UCSD-AML1 (cell line): ENCODE results near the gene SLC35F1.
"Not testable (repeated sequence)": the region's sequence is repeated elsewhere in the genome, so short reads cannot be mapped to it uniquely, and the experiment has no call there.

Experiments
- DNase-seq: peaks from one replicate; lab custom pipeline; 2025; ENCODE audit not compliant: unreplicated experiment; lab: John Stamatoyannopoulos, UW

SLC35F1 gene

DNA sequence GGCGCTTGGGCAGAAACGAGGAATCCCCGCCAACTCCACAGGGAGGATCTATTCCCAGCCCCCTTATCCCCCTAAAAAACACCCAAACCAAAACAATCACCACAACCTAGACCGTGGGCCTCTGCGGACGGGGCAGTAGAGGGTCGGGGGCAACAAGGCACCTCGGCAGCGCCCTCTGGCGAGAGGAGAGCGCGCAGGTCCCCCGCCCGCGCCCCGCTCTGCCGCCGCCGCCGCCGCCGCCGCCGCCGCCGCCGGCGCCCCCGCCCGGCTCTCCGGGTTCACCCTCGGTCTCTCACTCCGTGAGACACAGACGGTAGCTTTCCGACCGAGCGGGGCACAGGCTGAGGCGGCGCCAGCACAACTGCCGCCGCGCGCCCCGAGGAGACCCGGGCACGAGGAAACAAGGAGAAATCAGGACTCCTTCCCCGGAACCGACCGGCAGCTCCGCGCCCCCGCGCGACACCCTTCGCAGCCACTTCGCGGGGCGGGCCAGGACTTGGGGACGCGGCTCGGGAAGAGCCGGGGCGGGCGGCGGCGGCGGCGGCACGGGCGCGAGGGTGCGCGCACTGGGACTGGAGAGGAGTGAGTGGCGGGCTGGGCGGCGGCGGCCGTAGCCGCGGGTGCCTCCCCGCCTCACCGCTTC, at the start of gene SLC35F1:
Gene SLC35F1 (plus strand): TSS at position 307 of the 643 bp plus-strand sequence.
- DNase-seq: peak; percentile 8

DNA sequence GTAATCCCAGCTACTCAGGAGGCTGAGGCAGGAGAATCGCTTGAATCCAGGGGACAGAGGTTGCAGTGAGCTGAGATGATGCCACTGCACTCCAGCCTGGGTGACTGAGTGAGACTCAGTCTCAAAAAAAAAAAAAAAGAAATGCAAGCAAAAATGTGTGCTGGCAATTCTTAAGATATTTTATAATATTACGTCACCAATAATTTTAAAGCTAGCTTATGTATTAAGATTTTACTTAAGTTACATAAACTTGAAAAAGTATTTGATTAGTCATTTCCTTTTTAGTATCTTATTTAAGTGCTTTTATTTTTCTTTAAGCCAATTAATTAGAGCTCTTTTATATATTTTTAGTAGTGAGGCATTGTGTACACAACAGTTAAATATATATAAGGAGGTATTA, 48.5 kb upstream of the SLC35F1 start:
- DNase-seq: not testable (repeated sequence)

DNA sequence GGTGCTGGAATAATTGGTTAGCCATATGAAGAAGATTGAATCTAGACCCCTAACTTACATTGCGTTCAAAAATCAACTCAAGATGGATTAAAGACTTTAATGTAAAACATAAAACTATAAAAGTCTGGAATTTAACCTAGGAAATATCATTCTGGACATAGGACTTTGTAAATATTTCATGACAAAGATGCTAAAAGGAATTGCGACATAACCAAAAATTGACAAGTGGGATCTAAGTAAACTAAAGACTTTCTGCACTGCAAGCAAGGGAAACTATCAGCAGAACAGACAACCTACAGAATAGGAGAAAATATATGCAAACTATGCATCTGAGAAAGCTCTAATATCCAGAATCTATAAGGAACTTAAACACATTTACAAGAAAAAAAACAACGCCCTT, 45.5 kb upstream of the SLC35F1 start:
- DNase-seq: no peak

DNA sequence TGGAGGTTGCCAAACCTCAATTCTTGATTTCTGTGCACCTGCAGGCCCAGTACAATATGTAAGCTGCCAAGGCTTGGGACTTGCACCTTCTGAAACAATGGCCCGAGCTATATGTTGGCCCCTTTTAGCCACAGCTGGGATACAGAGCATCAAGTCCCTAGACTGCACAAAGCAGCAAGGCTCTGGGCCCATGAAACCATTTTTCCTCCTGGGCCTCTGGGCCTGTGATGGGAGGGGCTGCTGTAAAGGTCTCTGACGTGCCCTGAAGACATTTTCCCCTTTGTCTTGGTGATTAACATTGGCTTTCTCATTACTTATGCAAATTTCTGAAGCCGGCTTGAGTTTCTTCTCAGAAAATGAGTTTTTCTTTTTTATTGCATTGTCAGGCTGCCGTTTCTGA, 40.5 kb upstream of the SLC35F1 start:
- DNase-seq: no peak

DNA sequence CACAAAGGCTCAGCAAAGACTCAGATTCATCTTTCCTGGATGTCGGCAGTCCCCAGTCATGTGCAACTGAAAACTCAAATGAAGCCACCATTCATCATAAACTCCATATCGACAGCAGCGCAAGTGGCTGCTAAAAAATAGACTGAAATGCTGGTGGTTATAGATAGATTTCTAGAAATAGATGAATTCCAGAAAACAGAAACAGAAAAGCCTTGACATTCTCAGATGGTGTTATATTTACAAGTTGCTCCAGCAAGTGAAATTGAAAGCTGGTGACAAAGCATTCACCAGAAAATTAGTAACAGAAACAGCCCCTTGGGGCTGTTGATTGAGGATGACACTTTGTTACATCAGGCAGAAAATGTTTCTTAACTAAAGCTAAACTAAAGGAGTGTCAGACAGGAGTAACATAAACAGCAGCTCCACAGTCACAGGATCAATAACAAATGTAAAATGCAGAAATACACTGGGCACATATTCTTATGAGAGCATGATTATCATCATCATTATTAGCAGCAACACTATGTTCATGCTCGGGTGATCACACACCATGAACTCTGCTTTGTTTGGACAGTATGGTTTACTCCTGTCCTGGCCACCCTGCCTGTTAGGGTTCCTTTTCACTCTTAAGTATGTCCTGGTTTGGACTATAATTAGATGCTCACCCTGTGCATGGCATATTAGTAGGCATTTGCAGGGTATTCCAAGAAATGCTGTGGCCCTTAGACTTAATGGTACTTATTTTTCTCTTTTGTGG, 36.4 kb upstream of the SLC35F1 start:
- no peak for DNase-seq

DNA sequence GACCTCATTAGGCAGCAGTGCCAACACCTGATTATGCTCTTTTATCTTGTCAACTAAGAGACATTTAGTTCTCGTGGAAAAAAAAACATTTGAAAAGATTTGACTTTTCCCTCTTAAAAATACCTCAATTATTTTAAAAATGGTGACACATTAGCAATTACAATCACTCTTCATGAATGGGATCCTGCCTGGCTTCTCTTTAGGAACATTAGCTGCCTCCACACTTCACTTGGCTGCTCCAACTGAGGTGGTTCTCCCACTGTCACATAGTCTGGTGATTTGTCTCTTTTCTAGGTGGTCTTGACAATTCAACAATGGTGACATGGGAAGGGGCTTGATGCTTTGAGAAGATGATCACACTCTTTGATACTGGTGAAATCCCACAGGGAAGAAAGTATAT, 26.2 kb upstream of the SLC35F1 start:
- no peak for DNase-seq

DNA sequence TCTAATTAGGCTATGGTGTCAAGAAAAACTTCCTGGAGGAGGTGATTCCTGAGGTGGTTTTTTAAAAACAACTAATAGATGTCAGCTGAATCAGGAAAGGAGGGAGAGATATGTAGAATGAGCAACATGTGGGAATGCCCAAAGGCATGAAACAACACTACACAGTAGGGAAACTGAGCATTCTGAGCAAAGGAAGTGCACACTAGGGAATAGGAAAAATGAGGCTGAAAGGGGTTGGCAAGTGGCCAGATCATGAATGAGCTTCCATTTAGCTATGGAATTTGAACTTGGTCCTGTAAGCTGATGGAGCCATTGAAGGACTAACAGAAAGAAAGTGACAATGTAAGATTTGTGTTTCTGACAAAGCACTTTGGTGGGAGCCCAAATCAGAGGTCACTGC, 16.9 kb upstream of the SLC35F1 start:
- DNase-seq: no peak

DNA sequence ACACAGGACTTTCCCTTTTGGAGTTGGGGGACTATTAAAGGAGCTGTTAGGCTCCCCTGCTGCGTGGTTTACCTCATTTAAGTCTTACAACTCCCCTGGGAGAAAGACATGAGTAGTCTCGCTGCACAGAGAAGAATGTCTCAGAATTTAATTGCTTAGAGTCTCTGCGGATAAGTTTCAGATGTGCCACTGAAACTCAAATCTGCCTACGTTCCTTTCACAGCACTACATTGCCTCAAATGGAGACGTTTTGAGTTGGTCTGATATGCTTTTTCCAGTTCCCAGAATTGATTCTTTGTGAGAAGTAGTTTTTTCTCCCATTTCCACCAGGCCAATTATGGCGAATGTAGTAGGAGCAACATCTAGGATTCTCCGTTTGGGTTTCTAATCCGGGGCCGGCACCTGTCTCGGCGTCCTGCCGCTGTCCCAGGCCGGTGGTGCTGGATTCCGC, 532 bp upstream of the SLC35F1 start:
- DNase-seq: no peak

DNA sequence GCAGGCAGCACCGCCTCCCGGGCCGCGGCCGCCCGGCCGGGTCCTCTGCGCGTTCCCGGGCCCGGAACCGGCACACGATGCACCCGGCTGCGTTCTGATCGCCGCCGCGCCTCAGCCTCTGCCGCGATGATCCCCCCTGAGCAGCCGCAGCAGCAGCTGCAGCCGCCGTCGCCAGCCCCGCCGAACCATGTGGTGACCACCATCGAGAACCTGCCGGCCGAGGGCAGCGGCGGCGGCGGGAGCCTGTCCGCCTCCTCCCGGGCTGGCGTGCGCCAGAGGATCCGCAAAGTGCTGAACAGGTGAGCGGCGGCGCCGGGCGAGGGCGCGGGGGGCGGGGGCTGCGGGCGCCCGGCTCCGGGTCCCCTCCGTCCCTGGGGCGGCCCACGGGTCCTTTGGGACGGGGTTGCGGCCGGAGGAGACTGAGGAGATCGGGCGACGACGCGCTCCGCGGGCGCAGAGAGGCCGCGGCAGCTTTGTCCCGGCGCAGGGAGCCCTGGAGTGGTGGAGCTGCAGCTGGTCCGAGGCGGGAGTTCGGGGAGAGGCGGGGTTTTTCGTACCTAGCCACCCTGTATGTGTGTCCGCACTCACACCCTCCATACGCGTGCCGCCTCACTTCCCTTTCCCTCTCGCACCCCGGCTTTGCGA, 659 bp downstream of the SLC35F1 start:
- DNase-seq: no peak

DNA sequence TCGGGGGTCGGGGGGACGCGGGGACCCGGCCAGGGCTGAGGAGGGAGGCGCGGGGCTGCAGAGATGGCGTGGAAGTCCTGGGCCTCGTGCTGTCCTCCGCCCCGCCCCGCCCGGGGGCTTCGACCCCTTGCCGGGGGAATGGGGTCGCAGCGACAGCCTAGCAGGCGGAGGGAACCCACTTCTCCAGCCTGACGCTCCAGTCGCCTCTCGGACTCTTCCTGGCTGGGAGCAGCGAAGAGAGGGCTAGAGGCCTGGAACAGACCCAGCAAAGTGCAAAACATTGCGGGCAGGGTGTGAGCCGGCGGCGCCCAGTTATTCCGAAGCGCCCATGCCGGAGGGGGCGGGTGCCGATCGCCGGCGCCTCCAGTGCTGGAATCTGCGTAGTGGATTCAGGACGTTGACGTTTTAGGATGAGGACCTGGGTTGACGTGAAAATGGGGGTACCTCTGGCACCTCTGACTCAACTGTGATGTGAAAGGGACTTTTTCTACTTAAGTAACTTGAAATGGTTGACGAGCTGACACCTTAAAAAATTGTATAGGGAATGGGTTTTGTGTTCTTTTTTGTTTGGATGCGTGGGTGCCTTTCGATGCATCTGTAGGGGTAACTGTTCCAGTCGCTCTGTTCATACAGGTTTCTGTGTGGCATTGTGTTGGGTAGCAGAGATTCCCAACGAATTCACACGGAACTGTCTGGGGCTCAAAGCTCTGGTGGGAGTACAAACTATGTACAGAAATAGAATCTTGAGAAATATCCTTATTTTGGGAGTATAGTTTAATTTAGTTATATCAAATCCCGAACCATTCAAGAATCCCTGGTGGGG, 1.4 kb downstream of the SLC35F1 start:
- no peak for DNase-seq

DNA sequence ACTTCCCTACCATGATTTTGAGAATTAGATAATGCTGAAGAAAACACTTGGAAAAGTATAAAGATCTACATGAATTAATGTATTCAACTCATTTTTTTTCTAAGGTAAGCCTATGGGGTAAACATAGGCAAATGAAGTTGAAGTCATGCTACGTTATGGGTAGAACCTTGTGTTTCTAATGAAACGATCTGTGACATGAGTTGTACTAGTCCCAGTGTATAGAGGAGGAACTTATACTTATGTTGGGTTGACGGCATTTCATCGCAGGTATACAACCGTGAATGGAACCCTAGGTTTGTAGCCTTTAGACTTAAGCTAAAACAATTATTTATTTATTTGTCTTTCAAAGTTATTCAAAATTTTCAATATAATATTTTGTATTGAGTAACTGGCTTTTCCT, 2.6 kb downstream of the SLC35F1 start:
- no peak for DNase-seq

DNA sequence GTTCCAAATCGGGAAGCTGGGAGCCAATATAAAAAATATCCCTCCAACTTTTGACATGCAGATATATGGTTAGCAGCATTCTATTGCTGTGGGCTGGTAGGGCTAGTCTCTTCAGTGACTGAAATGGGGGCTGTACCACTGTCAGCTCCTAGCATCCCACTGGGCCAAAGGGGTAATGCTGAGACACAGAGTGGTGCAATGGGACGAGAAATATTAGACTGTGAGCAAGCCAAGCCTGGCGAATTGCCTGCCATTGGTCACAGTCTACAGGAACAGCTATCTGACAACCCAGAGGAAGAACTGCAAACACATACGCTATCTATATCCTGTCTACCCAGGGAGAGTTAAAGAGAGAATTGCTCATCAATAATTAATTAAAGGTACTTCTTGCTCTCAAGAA, 3.5 kb downstream of the SLC35F1 start:
- DNase-seq: no peak

DNA sequence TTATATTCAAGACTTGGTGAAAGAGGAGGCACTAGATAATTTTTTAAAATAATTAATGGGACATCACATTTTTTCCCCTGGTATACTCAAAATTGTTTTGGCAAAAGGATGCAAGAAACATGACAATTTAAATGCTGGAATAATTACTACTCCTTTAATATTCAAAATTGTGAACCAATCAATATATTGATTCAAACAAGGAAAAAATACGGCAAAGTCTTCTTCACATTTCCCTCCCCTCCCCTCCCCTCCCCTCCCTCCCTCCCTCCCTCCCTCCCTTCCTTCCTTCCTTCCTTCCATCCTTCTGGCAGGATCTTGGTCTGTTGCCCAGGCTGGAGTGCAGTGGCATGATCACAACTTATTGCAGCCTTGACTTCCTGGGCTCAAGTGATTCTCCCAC, 4.1 kb downstream of the SLC35F1 start:
- no peak for DNase-seq

DNA sequence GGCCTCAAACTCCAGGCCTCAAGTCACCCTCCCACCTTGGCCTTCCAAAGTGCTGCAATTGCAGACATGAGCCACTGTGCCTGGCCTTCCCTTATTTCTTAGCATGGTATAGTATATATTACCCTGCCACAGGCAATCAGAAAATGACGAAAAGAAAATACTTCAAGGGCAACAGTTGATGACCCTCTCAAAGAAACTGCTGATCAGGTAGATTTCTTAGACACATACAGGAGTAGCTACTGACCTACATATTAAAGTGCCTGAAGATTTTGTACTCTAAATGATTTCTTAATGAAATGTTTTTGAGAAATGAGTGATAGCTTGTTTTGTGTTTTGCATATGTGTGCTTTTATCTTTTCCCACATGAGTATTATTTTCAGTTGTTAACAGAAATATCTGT, 4.6 kb downstream of the SLC35F1 start:
- no peak for DNase-seq

DNA sequence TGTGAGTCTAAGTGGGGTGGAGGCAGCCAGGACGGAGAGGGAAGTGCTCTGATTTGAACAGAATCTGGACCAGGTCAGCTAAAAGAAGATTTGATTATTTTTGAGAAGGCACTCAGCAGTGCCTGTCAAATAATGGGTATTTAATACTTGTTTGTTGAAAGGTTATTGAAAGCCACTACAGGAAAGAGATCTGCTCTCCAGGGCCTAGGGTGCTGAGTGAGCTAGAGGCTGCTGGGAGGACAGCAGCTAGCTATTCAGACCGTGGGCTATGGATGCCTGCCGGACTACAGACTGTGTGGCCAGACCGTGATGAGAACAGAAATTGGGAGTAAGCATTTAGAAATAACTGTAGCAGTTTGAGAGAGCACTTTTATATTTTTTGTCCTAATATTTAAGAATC, 8.8 kb downstream of the SLC35F1 start:
- DNase-seq: no peak

DNA sequence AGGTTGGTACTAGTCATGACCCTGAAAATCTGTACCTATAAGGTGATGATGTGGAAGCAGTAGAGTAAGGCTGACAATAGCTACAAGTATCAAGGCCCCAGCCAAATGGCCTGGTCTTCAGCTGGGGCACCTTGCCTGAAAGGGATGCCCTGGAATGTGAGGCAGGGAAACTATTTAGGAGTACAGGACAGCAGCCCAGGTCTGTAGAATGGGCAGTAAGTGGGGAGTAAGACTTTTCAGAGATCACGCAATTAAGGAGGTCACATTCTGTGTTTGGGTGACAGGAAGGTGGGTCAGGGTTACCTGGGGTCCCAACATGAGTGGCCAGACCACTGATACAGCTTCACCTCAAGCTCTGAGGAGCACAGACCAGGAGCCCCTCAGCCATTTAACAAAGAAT, 9.4 kb downstream of the SLC35F1 start:
- DNase-seq: no peak

DNA sequence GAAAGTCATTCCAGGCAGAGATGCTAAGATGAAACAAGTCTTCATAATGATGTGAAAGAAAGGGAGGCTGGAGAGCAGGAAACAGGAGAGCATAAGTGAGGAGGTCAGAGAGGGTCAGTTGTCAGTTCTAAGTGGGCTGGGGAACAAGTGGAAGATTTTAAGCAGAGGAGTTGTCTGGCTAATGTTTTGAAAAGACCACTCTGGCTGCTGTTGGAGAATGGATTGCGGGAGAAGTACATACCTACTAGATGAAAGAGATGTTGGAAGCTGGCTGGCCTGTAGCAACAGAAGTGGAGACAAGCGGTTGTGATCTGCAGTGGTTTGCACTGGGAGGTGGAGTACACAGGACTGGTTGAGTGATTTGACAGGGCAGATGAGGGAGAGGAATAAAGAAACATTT, 10.1 kb downstream of the SLC35F1 start:
- no peak for DNase-seq

DNA sequence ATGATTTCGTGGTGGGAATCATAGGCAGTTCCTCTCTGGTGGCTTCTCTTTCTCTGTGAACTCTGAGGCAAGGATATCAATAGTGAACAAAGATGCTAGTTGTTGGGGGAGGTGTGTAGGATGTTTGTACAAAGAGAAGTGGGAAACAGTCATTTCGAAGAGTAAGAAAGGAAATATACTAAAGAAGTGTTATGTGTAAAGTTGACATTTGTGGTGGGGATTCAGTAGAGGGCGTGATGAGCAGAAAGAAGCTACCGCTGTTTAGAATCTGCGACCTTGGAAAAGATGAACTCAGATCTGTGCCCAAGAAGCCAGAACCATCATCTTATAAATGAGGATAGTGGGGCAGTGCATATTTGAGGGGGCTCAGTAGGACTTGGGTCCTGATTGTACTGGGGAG, 11.4 kb downstream of the SLC35F1 start:
- DNase-seq: no peak

DNA sequence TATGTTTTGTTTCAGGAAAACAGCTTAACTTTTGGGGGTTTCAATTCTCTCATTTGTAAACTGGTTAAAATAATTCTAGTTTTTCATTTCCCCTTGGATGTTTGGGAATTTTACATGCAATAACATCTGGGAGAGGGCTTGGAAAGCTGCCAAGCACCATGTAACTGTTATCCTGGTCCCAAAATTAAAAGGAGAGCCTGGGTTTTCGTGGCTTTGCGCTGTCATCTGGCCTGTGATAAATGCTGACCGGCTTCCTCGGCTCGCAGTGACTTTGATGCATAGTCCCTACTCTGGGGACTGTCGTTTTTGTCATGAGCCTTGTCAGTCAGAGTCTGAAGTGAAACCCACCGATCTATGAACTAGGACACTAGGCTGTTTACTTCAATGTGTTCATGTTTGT, 12.2 kb downstream of the SLC35F1 start:
- DNase-seq: no peak

DNA sequence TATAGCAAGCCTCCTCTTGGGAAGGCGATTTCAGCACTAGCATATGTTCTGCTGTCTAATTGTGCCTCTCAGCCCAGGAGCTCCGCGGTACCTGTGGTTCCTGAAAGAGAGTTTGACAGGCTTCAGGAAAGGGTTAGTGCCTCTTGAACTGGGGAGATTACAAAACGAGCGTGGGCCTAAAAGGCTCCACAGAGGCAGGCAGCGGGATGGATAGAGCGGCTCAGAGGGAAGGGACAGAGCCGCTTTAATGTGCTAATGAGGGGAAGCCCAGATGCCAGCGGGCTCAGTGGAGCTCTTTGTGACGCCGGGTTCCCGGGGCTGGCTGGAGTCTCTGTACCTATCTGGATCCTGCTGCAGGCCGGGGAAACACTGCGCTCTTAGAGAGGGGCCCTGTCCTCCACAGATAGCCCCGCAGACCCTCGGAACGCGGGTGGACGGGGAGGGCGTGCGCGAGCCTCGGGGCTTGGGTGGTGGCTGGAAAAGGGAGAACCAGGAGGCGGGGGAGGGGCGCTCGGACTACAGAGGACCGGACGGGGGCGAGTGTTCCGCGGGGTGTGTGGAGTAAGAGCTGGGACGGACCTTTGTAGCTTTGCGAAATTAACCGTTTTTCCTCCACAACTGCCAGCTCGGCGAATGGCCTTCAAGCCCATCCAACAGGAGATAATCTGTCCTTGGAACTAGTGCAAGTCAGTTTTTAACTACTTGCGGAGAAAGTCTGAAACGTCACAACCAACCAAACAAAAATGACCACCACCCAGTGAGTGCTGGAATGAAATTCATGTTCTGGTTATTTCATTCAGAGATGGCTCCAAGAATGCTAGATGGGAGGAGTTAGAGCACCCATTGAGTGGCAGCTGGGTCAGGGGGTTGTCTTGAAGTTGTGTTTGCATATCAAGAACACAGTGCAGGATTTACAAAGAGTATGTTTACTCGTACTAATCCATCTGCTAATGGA, 13.0 kb downstream of the SLC35F1 start:
- DNase-seq: no peak
